Breast epithelium (tissue), 3 donors: ENCODE results near the gene XPA.

ENCODE experiments used
- CTCF ChIP-seq, 3 donors: fragments of 450-650 bp; IDR thresholded peaks; one replicate each; pipeline ENCODE4 v1.5.1; 2016 to 2017; ENCODE audit warnings: antibody characterized with exemption in 3 of 3, mild to moderate bottlenecking in 3 of 3, moderate library complexity in 3 of 3
- POLR2A ChIP-seq: fragments of 450-650 bp; IDR thresholded peaks from one replicate; pipeline ENCODE4 v1.6.1; 2016; ENCODE audit warnings: antibody characterized with exemption, mild to moderate bottlenecking, moderate library complexity

GRCh38 chr9:97744710-97745708, 47.9 kb upstream of the XPA start:
- TF ChIP-seq CTCF (IDR thresholded peaks at IDR 0.05) = no peak
- TF ChIP-seq POLR2A = no peak
